Measurements from ENCODE around the gene GCNA.

GRCh38 chrX:71532078-71532752, 46.0 kb upstream of the GCNA start:
- no peak for TF ChIP-seq CTCF (IDR thresholded peaks at IDR 0.05)
- no peak for TF ChIP-seq PBX3 (IDR thresholded peaks at IDR 0.05)
- TF ChIP-seq BHLHE40 (IDR thresholded peaks at IDR 0.05; ENCODE audit: low read depth, low read length) = no peak
- TF ChIP-seq MYC (IDR thresholded peaks at IDR 0.05; ENCODE audit: borderline replicate concordance, low read length) = no peak
- no peak for TF ChIP-seq EHMT2 (IDR thresholded peaks at IDR 0.05; ENCODE audit: low read depth)
- no peak for TF ChIP-seq CBX8 (IDR thresholded peaks at IDR 0.05)
- no peak for TF ChIP-seq TP53 (CRISPR knock-in tag; IDR thresholded peaks at IDR 0.05)
- no peak for TF ChIP-seq REST (IDR thresholded peaks at IDR 0.05)
- no peak for TF ChIP-seq RAD21 (conservative IDR thresholded peaks at IDR 0.05 in 1 of 2, IDR thresholded peaks at IDR 0.05 in 1 of 2)
- no peak for TF ChIP-seq ESRRA (IDR thresholded peaks at IDR 0.05; ENCODE audit: borderline replicate concordance, low read length)
- TF ChIP-seq EP300 (IDR thresholded peaks at IDR 0.05) = no peak
